HG03354 (cell line): Measurements from ENCODE around the gene ATRNL1.

Source experiments
- ATAC-seq: cut with Tn5 transposase; IDR thresholded peaks from one replicate; pipeline ENCODE4 v1.9.1; 2021; ENCODE audit warnings: mild to moderate bottlenecking; ENCODE audit not compliant: unreplicated experiment, poor library complexity, severe bottlenecking

ATRNL1 gene

GRCh38 chr10:115093286-115093775, at the start of gene ATRNL1:
Gene ATRNL1 (plus strand): TSS chr10:115093365. CDS start chr10:115093751, 386 bp downstream.
- ATAC-seq, result peak; percentile 77

GRCh38 chr10:115043719-115044118, 49.4 kb upstream of the ATRNL1 start:
- ATAC-seq, result no peak

- ATAC-seq, result no peak
Observed at GRCh38 chr10:115044891-115045290, 48.3 kb upstream of the ATRNL1 start.

GRCh38 chr10:115045499-115045898, 47.7 kb upstream of the ATRNL1 start:
- ATAC-seq, result no peak

- no peak for ATAC-seq
Observed at GRCh38 chr10:115046686-115047236, 46.4 kb upstream of the ATRNL1 start.

GRCh38 chr10:115047705-115048104, 45.5 kb upstream of the ATRNL1 start:
- ATAC-seq, result no peak

- no peak for ATAC-seq
Observed at GRCh38 chr10:115049318-115049717, 43.8 kb upstream of the ATRNL1 start.

GRCh38 chr10:115049960-115050359, 43.2 kb upstream of the ATRNL1 start:
- no peak for ATAC-seq

- no peak for ATAC-seq
Observed at GRCh38 chr10:115050375-115051010, 42.7 kb upstream of the ATRNL1 start.

- no peak for ATAC-seq
Observed at GRCh38 chr10:115051216-115051615, 41.9 kb upstream of the ATRNL1 start.

GRCh38 chr10:115052226-115052625, 40.9 kb upstream of the ATRNL1 start:
- no peak for ATAC-seq

GRCh38 chr10:115052728-115053127, 40.4 kb upstream of the ATRNL1 start:
- ATAC-seq, result no peak

GRCh38 chr10:115056186-115056585, 37.0 kb upstream of the ATRNL1 start:
- no peak for ATAC-seq

- ATAC-seq, result no peak
Observed at GRCh38 chr10:115059301-115059898, 33.8 kb upstream of the ATRNL1 start.

GRCh38 chr10:115063701-115064658, 29.2 kb upstream of the ATRNL1 start:
- no peak for ATAC-seq

- no peak for ATAC-seq
Observed at GRCh38 chr10:115065801-115066200, 27.4 kb upstream of the ATRNL1 start.

GRCh38 chr10:115066528-115066927, 26.6 kb upstream of the ATRNL1 start:
- ATAC-seq, result no peak

GRCh38 chr10:115073796-115074195, 19.4 kb upstream of the ATRNL1 start:
- ATAC-seq, result no peak

GRCh38 chr10:115082506-115082905, 10.7 kb upstream of the ATRNL1 start:
- ATAC-seq, result no peak

- no peak for ATAC-seq
Observed at GRCh38 chr10:115084277-115084850, 8.8 kb upstream of the ATRNL1 start.
